WERI-Rb-1 (cell line): ENCODE data around the gene RANGRF.

Source experiments
- DNase-seq: peaks from one replicate; pipeline ENCODE4 v3.0.0-alpha.2; 2020
- H3K27ac ChIP-seq: fragments of 250-450 bp; sonication (Bioruptor Pico); 2 replicates; pipeline ENCODE4 v1.5.1; 2020; ENCODE audit warnings: mild to moderate bottlenecking, moderate library complexity
- H3K27me3 ChIP-seq: fragments of 250-450 bp; sonication (Bioruptor Pico); 2 replicates; pipeline ENCODE4 v1.5.1; 2021; ENCODE audit warnings: mild to moderate bottlenecking, low read depth, moderate library complexity; ENCODE audit not compliant: insufficient read depth, severe bottlenecking
- H3K36me3 ChIP-seq: fragments of 250-450 bp; sonication (Bioruptor Pico); 2 replicates; pipeline ENCODE4 v1.5.1; 2020; ENCODE audit warnings: mild to moderate bottlenecking, moderate library complexity
- H3K4me3 ChIP-seq: 2 replicates; pipeline ENCODE4 v1.5.1; 2011; ENCODE audit warnings: low read depth, mild to moderate bottlenecking, control low read depth, low read length
- H3K9me3 ChIP-seq: fragments of 250-450 bp; sonication (Bioruptor Pico); 2 replicates; pipeline ENCODE4 v1.5.1; 2021; ENCODE audit warnings: mild to moderate bottlenecking, moderate library complexity; ENCODE audit not compliant: severe bottlenecking
- CTCF ChIP-seq: IDR thresholded peaks from 2 replicates; pipeline ENCODE4 v1.5.1; 2011; ENCODE audit warnings: low read depth, mild to moderate bottlenecking, control low read depth, inconsistent platforms, low read length

RANGRF gene

GRCh38 chr17:8282345-8282744, 6.1 kb upstream of the RANGRF start:
- Histone ChIP-seq H3K4me3 (no peak overlapping the region), H3K27ac (no peak overlapping the region), H3K27me3 (no peaks in the 10 kb centered on the region), H3K9me3 (no peaks in the 10 kb centered on the region), H3K36me3 (no peaks in the 10 kb centered on the region)
- DNase-seq = no peak
- no peak for TF ChIP-seq CTCF

GRCh38 chr17:8283356-8283755, 5.1 kb upstream of the RANGRF start:
- H3K9me3 ChIP-seq = no peaks in the 10 kb centered on the region
- DNase-seq = no peak
- TF ChIP-seq CTCF = no peak
- no peaks in the 10 kb centered on the region for H3K36me3 ChIP-seq
- no peak overlapping the region for H3K27ac ChIP-seq
- no peaks in the 10 kb centered on the region for H3K27me3 ChIP-seq
- no peak overlapping the region for H3K4me3 ChIP-seq

GRCh38 chr17:8284126-8284525, 4.3 kb upstream of the RANGRF start:
- DNase-seq = no peak
- no peaks in the 10 kb centered on the region for H3K9me3 ChIP-seq
- no peak overlapping the region for H3K4me3 ChIP-seq
- TF ChIP-seq CTCF = no peak
- no peaks in the 10 kb centered on the region for H3K27me3 ChIP-seq
- H3K36me3 ChIP-seq = peaks cover under 1% of the 10 kb centered on the region; the same call in 1 of the 2 replicates
- H3K27ac ChIP-seq = no peak overlapping the region

GRCh38 chr17:8285270-8286181, 2.9 kb upstream of the RANGRF start:
- Histone ChIP-seq H3K9me3 (no peaks in the 10 kb centered on the region), H3K4me3 (no peak overlapping the region), H3K27ac (no peak overlapping the region), H3K27me3 (no peaks in the 10 kb centered on the region), H3K36me3 (peaks cover 11% of the 10 kb centered on the region)
- no peak for TF ChIP-seq CTCF
- no peak for DNase-seq

GRCh38 chr17:8287651-8288335, 677 bp upstream of the RANGRF start:
- H3K27me3 ChIP-seq = no peaks in the 10 kb centered on the region
- no peak for DNase-seq
- H3K27ac ChIP-seq = peak overlapping the region; percentile 92
- TF ChIP-seq CTCF = no peak
- H3K4me3 ChIP-seq = peak overlapping the region; percentile 79
- peaks cover 11% of the 10 kb centered on the region for H3K36me3 ChIP-seq
- H3K9me3 ChIP-seq = no peaks in the 10 kb centered on the region
